GM19043 (cell line): ENCODE results near the gene C5AR1.
"Not testable (repeated sequence)": the region's sequence is repeated elsewhere in the genome, so short reads cannot be mapped to it uniquely, and the experiment has no call there.

Source experiments
- ATAC-seq: cut with Tn5 transposase; IDR thresholded peaks from one replicate; pipeline ENCODE4 v1.9.1; 2021; ENCODE audit warnings: low read depth; ENCODE audit not compliant: unreplicated experiment

C5AR1 gene

GRCh38 chr19:47309608-47310007 is at the start of gene C5AR1:
Gene C5AR1, plus strand, starts transcription at chr19:47309861. Its CDS starts 35 bp downstream, at chr19:47309896.
- no peak for ATAC-seq

GRCh38 chr19:47260476-47260875 is 49.2 kb upstream of the C5AR1 start:
- no peak for ATAC-seq

- ATAC-seq: peak; percentile 78
Observed at GRCh38 chr19:47261946-47262793, 47.5 kb upstream of the C5AR1 start.

GRCh38 chr19:47264629-47265028 is 45.0 kb upstream of the C5AR1 start:
- no peak for ATAC-seq

GRCh38 chr19:47266401-47266941 is 43.2 kb upstream of the C5AR1 start:
- ATAC-seq: no peak

- ATAC-seq: no peak
Observed at GRCh38 chr19:47267350-47267759, 42.3 kb upstream of the C5AR1 start.

GRCh38 chr19:47268028-47268427 is 41.6 kb upstream of the C5AR1 start:
- no peak for ATAC-seq

- ATAC-seq: no peak
Observed at GRCh38 chr19:47269596-47269995, 40.1 kb upstream of the C5AR1 start.

GRCh38 chr19:47270408-47270807 is 39.3 kb upstream of the C5AR1 start:
- no peak for ATAC-seq

- ATAC-seq: no peak
Observed at GRCh38 chr19:47271949-47272348, 37.7 kb upstream of the C5AR1 start.

GRCh38 chr19:47272448-47273312 is 37.0 kb upstream of the C5AR1 start:
- no peak for ATAC-seq

- ATAC-seq: peak; percentile 54
Observed at GRCh38 chr19:47273313-47274070, 36.2 kb upstream of the C5AR1 start.

- ATAC-seq: peak; percentile 52
Observed at GRCh38 chr19:47274071-47274890, 35.4 kb upstream of the C5AR1 start, which contains the start of gene INAFM1. Gene INAFM1, plus strand, starts transcription at chr19:47274885. Its CDS starts 35 bp downstream, at chr19:47274920.

GRCh38 chr19:47274891-47275761 is 34.5 kb upstream of the C5AR1 start:
- no peak for ATAC-seq

GRCh38 chr19:47275791-47276461 is 33.7 kb upstream of the C5AR1 start:
- ATAC-seq: no peak

GRCh38 chr19:47276513-47276912 is 33.1 kb upstream of the C5AR1 start:
- ATAC-seq: not testable (repeated sequence)

- ATAC-seq: no peak
Observed at GRCh38 chr19:47280183-47280797, 29.4 kb upstream of the C5AR1 start.
